Measurements from ENCODE around the gene EVL. TPM values are rescaled to one million over a fixed set of nuclear protein-coding genes. Genes with fewer than 3 reads are reported as not detected.
A peak's percentile ranks its signal among the peaks of the same experiment; 100 is the strongest.

The EVL gene
- total RNA-seq, 2 donors from 2014 or later, result 53.1 to 102 TPM

DNA sequence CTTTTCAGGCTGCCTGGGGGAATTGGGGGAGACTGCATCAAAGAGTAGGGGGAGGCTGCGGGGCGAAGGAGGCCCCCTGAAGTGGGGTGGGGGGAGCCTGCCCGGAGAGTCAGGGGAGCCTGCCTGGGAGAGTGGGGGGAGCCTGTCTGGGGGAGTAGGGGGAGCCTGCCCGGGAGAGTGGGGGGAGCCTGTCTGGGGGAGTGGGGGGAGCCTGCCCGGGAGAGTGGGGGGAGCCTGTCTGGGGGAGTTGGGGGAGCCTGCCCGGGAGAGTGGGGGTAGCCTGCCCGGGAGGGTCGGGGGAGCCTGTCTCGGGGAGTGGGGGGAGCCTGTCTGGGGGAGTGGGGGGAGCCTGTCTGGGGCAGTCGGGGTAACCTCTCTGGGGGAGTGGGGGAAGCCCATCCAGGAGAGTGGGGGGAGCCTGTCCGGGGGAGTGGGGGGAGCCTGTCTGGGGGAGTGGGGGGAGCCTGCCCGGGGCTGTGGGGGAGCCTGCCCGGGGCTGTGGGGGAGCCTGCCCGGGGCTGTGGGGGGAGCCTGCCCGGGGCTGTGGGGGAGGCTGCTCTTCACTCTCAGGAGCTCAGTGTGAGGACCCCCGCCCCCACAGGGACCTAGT, 100.7 kb downstream of the EVL start:
- Histone ChIP-seq H3K9me3 (no peaks in the 10 kb centered on the region), H3K36me3 (no peaks in the 10 kb centered on the region), H3K27ac (no peak overlapping the region), H3K4me1 (ENCODE audit: control insufficient read depth in 1 of 2, low read depth in 2 of 2) (peaks cover 0 to 11% of the 10 kb centered on the region in 2 donors), H3K27me3 (replicated peaks; ENCODE audit: insufficient read depth) (no peaks in the 10 kb centered on the region), H3K4me3 (peak overlapping the region; percentile 68)
- no peak for DNase-seq (ENCODE audit: low spot score)
- TF ChIP-seq, protein P1, sequence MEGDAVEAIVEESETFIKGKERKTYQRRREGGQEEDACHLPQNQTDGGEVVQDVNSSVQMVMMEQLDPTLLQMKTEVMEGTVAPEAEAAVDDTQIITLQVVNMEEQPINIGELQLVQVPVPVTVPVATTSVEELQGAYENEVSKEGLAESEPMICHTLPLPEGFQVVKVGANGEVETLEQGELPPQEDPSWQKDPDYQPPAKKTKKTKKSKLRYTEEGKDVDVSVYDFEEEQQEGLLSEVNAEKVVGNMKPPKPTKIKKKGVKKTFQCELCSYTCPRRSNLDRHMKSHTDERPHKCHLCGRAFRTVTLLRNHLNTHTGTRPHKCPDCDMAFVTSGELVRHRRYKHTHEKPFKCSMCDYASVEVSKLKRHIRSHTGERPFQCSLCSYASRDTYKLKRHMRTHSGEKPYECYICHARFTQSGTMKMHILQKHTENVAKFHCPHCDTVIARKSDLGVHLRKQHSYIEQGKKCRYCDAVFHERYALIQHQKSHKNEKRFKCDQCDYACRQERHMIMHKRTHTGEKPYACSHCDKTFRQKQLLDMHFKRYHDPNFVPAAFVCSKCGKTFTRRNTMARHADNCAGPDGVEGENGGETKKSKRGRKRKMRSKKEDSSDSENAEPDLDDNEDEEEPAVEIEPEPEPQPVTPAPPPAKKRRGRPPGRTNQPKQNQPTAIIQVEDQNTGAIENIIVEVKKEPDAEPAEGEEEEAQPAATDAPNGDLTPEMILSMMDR (IDR thresholded peaks at IDR 0.05), result no peak
- no peak for ATAC-seq (ENCODE audit: insufficient number of reproducible peaks, low FRiP score, low read depth)

GRCh38 chr14:100168506-100168905, 103.3 kb downstream of the EVL start:
- Histone ChIP-seq H3K27ac (no peak overlapping the region), H3K36me3 (no peaks in the 10 kb centered on the region), H3K4me1 (ENCODE audit: control insufficient read depth in 1 of 2, low read depth in 2 of 2) (peaks cover 0 to 11% of the 10 kb centered on the region in 2 donors), H3K27me3 (replicated peaks; ENCODE audit: insufficient read depth) (no peaks in the 10 kb centered on the region), H3K9me3 (no peaks in the 10 kb centered on the region), H3K4me3 (no peak overlapping the region)
- no peak for DNase-seq (ENCODE audit: low spot score)
- no peak for ATAC-seq (ENCODE audit: insufficient number of reproducible peaks, low FRiP score, low read depth)
- TF ChIP-seq, protein P1 (IDR thresholded peaks at IDR 0.05), result no peak

DNA sequence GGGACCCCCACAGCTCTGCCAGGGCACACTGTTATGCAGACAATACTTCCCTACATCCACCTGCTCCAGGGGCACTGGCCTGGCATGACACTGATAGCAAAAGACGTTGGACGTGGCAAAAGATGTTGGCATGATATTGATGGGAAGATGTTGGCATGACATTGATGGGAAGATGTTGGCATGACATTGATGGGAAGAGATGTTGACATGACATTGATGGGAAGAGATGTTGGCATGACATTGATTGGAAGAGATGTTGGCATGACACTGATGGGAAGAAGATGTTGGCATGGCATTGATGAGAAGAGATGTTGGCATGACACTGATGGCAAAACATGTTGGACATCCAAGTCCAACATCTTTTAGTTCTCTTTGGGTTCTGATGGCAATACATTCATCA, 105.7 kb downstream of the EVL start:
- TF ChIP-seq, protein P1 (IDR thresholded peaks at IDR 0.05), result no peak
- H3K9me3 ChIP-seq, result no peaks in the 10 kb centered on the region
- H3K36me3 ChIP-seq, result no peaks in the 10 kb centered on the region
- H3K27me3 ChIP-seq (replicated peaks; ENCODE audit: insufficient read depth), result no peaks in the 10 kb centered on the region
- no peak overlapping the region for H3K4me3 ChIP-seq
- ATAC-seq (ENCODE audit: insufficient number of reproducible peaks, low FRiP score, low read depth) (no peak), DNase-seq (ENCODE audit: low spot score) (no peak)
- peaks cover 0 to 5% of the 10 kb centered on the region in 2 donors for H3K4me1 ChIP-seq (ENCODE audit: control insufficient read depth in 1 of 2, low read depth in 2 of 2)
- no peak overlapping the region for H3K27ac ChIP-seq

GRCh38 chr14:100172811-100173210, 107.6 kb downstream of the EVL start:
- H3K4me1 ChIP-seq (ENCODE audit: control insufficient read depth in 1 of 2, low read depth in 2 of 2), result no peaks in the 10 kb centered on the region
- TF ChIP-seq, protein P1 (IDR thresholded peaks at IDR 0.05), result no peak

DNA sequence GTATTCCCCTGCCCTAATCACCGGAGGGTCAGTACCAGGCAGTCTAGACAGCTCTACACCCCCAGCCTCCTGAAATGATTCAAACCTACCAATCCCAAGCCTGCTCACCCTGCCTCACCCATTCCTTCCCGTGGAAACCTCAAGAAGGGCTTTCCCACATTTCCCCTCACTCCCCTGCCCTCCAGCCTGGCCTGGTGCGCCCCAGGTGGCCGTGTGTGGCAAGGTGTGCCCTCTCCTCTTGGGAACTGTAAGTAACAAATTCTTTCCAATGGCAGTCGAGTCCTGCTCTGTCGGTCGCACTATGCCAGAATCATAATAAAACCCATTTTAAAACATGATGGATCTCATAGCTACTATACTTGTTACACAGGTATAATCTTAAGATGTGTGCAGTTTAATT, 108.1 kb downstream of the EVL start:
- H3K36me3 ChIP-seq, result no peaks in the 10 kb centered on the region
- no peaks in the 10 kb centered on the region for H3K4me1 ChIP-seq (ENCODE audit: control insufficient read depth in 1 of 2, low read depth in 2 of 2)
- H3K27me3 ChIP-seq (replicated peaks; ENCODE audit: insufficient read depth), result no peaks in the 10 kb centered on the region
- H3K4me3 ChIP-seq, result no peak overlapping the region
- no peak for ATAC-seq (ENCODE audit: insufficient number of reproducible peaks, low FRiP score, low read depth)
- no peak for DNase-seq (ENCODE audit: low spot score)
- TF ChIP-seq, protein P1 (IDR thresholded peaks at IDR 0.05), result no peak
- H3K9me3 ChIP-seq, result no peaks in the 10 kb centered on the region
- H3K27ac ChIP-seq, result no peak overlapping the region

More at GRCh38 chr14:100172811-100173210, 107.6 kb downstream of the EVL start:
- H3K9me3 ChIP-seq, result no peaks in the 10 kb centered on the region
- H3K36me3 ChIP-seq, result no peaks in the 10 kb centered on the region
- DNase-seq (ENCODE audit: low spot score) (no peak), ATAC-seq (ENCODE audit: insufficient number of reproducible peaks, low FRiP score, low read depth) (no peak)
- no peak overlapping the region for H3K4me3 ChIP-seq
- no peak overlapping the region for H3K27ac ChIP-seq
- H3K27me3 ChIP-seq (replicated peaks; ENCODE audit: insufficient read depth), result no peaks in the 10 kb centered on the region

Data from thoracic aorta (tissue), 2 donors.